K562 (cell line): ENCODE results near the gene COPS6. TPM values are rescaled to one million over a fixed set of nuclear protein-coding genes. Genes with fewer than 3 reads are reported as not detected.

Experiments used
- ARID3B ChIP-seq: fragments of 250-450 bp; sonication (Bioruptor Pico); IDR thresholded peaks from 2 replicates; pipeline ENCODE4 v1.4.0; 2020; ENCODE audit warnings: borderline replicate concordance
- CBX5 ChIP-seq: IDR thresholded peaks from 2 replicates; pipeline ENCODE4 v1.6.1; 2014; ENCODE audit warnings: low read depth, borderline replicate concordance
- CCAR2 ChIP-seq: fragments of 200-400 bp; formaldehyde crosslinking; IDR thresholded peaks from 2 replicates; pipeline ENCODE4 v1.6.1; 2017; ENCODE audit warnings: mild to moderate bottlenecking, low read depth, low read length
- CXXC5 ChIP-seq: fragments of 250-450 bp; sonication (Bioruptor Pico); IDR thresholded peaks from 2 replicates; pipeline ENCODE4 v1.8.0; 2022; ENCODE audit warnings: inconsistent platforms, mild to moderate bottlenecking, moderate library complexity
- E2F4 ChIP-seq: sonication (generic); formaldehyde crosslinking; IDR thresholded peaks from 2 replicates; pipeline ENCODE4 v1.8.0; 2022; ENCODE audit warnings: mild to moderate bottlenecking, low read depth, missing genetic modification reagents
- EGR1 ChIP-seq: fragments of 450-650 bp; conservative IDR thresholded peaks from 2 replicates; pipeline ENCODE4 v1.6.1; 2017; ENCODE audit warnings: mild to moderate bottlenecking
- ETS1 ChIP-seq: conservative IDR thresholded peaks from 2 replicates; pipeline ENCODE4 v1.6.1; 2011; ENCODE audit warnings: low read depth, mild to moderate bottlenecking, low read length; ENCODE audit not compliant: control insufficient read depth
- ETS2 ChIP-seq: IDR thresholded peaks from 2 replicates; pipeline ENCODE4 v1.6.1; 2016; ENCODE audit warnings: borderline replicate concordance, missing genetic modification characterization, mild to moderate bottlenecking, moderate library complexity, missing compliant biosample characterization; ENCODE audit not compliant: poor library complexity, severe bottlenecking
- EZH2 ChIP-seq: IDR thresholded peaks from 2 replicates; pipeline ENCODE4 v1.6.1; 2012; ENCODE audit warnings: low read depth, mild to moderate bottlenecking, inconsistent platforms, low read length, borderline replicate concordance
- FOXA1 ChIP-seq: fragments of 450-650 bp; IDR thresholded peaks from 2 replicates; pipeline ENCODE4 v1.6.1; 2016; ENCODE audit warnings: mild to moderate bottlenecking, borderline replicate concordance
- GTF2F1 ChIP-seq: IDR thresholded peaks from 2 replicates; pipeline ENCODE4 v1.6.1; 2011; ENCODE audit warnings: low read depth, low read length, improper control_type of control experiment
- HDGF ChIP-seq: fragments of 450-650 bp; IDR thresholded peaks from 2 replicates; pipeline ENCODE4 v1.6.1; 2016
- HNRNPL ChIP-seq: fragments of 200-400 bp; formaldehyde crosslinking; IDR thresholded peaks from 2 replicates; pipeline ENCODE4 v1.6.1; 2017; ENCODE audit warnings: low read depth, mild to moderate bottlenecking, low read length
- KLF10 ChIP-seq: fragments of 250-450 bp; sonication (Bioruptor Pico); IDR thresholded peaks from 2 replicates; pipeline ENCODE4 v1.6.1; 2021; ENCODE audit warnings: matching md5 sums
- NFRKB ChIP-seq: fragments of 450-650 bp; IDR thresholded peaks from 2 replicates; pipeline ENCODE4 v1.6.1; 2016; ENCODE audit warnings: low read depth
- NRF1 ChIP-seq, 2 experiments: fragments of 450-650 bp; IDR thresholded peaks in 1 of 2; conservative IDR thresholded peaks in 1 of 2; 2 replicates each; pipeline ENCODE4 v1.6.1; 2014; ENCODE audit warnings: mild to moderate bottlenecking in 2 of 2
- PHB2 ChIP-seq: fragments of 450-650 bp; IDR thresholded peaks from 2 replicates; pipeline ENCODE4 v1.6.1; 2017; ENCODE audit warnings: low read depth
- RREB1 ChIP-seq: fragments of 250-450 bp; sonication (Bioruptor Pico); IDR thresholded peaks from 2 replicates; pipeline ENCODE4 v1.4.0; 2020
- SIRT6 ChIP-seq: IDR thresholded peaks from one replicate; pipeline ENCODE4 v1.6.1; 2012; ENCODE audit warnings: low read depth, mild to moderate bottlenecking, control low read depth, inconsistent platforms, low read length, moderate library complexity
- ZNF436 ChIP-seq: fragments of 250-450, 450-650 bp; sonication (Bioruptor Pico); formaldehyde crosslinking; IDR thresholded peaks from 2 replicates; pipeline ENCODE4 v1.7.0; 2020; ENCODE audit warnings: mild to moderate bottlenecking
- ZSCAN29 ChIP-seq: fragments of 450-650 bp; IDR thresholded peaks from 2 replicates; pipeline ENCODE4 v1.6.1; 2017
- polyA plus RNA-seq, 8 experiments: library from polyadenylated mRNA; depleted of rRNA in 4 of 8; stranded (reverse) in 5 of 8; unstranded in 3 of 8; fragments of >200 nt; fragmentation: Nextera tagmentation in 2 of 8; fragmentation: Illumina TruSeq in 1 of 8; extraction: Ambion mirVana in 2 of 8; extraction: Trizol in 1 of 8; gene quantifications; 2 replicates each; pipeline versions ENCODE4 v1.2.1 to v1.2.3, GENCODE V29; 2011 to 2014; ENCODE audit warnings: inconsistent platforms in 1 of 8, missing spikeins in 1 of 8
- total RNA-seq, 7 experiments: library from RNA; depleted of rRNA in 6 of 7; stranded (reverse); fragments of >200 nt in 6 of 7; fragmentation: Illumina TruSeq in 2 of 7; extraction: Trizol in 2 of 7; gene quantifications; 2 replicates each; pipeline versions ENCODE4 v1.2.1 to v1.2.3, GENCODE V29; 2011 to 2021; ENCODE audit warnings: low replicate concordance in 1 of 7

Gene COPS6
- total and polyA plus RNA-seq, 9 of the 15 experiments (the other 6 are each of a cell fraction or from before 2014, with no cell fraction given) = 63.0 to 331 (median 168) TPM

- 0 out of 2 replicates have a peak, but pooled peaks have one; percentile 43 for TF ChIP-seq RREB1 (CRISPR knock-in tag)
- no peak for TF ChIP-seq CBX5
- TF ChIP-seq ETS1 = no peak
- no peak for TF ChIP-seq ZSCAN29
- no peak for TF ChIP-seq GTF2F1
- TF ChIP-seq CXXC5 (CRISPR knock-in tag) = no peak
- TF ChIP-seq FOXA1 = no peak
- 0 out of 4 replicates have a peak, but pooled peaks of 1 of the 2 experiments have one; percentile 1 for TF ChIP-seq NRF1 (conservative IDR thresholded peaks at IDR 0.05 in 1 of 2, IDR thresholded peaks at IDR 0.05 in 1 of 2)
- TF ChIP-seq PHB2 = no peak; the same call in 1 of the 2 replicates
- TF ChIP-seq SIRT6 = no peak
- no peak for TF ChIP-seq ZNF436 (CRISPR knock-in tag)
- no peak for TF ChIP-seq ETS2
- no peak for TF ChIP-seq EGR1
- TF ChIP-seq HDGF = peak; percentile 96
- TF ChIP-seq NFRKB = no peak
- TF ChIP-seq CCAR2 = no peak
- no peak for TF ChIP-seq KLF10 (CRISPR knock-in tag)
- TF ChIP-seq HNRNPL = no peak
- TF ChIP-seq EZH2 = no peak
- TF ChIP-seq E2F4 = no peak
- no peak for TF ChIP-seq ARID3B (CRISPR knock-in tag)
Measured at GRCh38 chr7:100132697-100133151, 44.0 kb downstream of the COPS6 start (continued).
